ENCODE data around the gene LMOD3.
A peak's percentile ranks its signal among the peaks of the same experiment; 100 is the strongest.

LMOD3 gene

DNA sequence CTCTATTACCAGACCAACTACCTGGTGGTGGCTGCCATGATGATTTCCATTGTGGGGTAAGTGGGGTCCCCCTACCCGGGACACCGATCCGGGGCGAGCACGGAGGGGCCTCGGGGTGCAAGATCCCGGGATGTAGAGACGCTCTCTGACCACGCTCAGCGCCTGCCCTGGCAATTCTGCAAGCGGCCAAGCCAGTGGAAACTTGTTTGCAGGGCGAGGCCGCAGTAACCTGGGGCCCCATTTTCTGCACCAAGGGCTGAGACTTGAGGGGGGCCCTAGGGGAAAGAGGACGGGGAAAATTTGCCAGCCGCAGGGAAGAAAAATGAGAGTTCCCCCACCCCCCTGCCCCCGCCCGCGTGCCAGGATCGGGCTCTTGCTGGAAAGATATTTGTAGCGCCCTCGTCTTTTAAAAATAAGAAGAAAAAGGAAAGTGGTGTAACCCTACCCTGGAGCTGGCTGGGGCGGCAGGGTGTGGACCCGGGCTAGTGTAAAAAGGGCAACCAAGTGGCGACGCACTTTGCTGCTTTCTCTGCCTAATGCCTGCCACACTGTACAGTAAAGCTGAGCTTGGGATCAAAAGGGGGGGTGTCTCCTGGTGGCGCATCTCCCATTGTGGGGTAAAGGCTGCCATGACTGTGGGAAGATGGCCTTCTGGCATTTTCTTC, 37.1 kb downstream of the LMOD3 start:
- Histone ChIP-seq H2BK15ac (ENCODE audit: low read length) (no peak overlapping the region), H3K4ac (ENCODE audit: low read length) (no peak overlapping the region), H2BK120ac (ENCODE audit: low read depth, low read length) (no peak overlapping the region), H3K23ac (ENCODE audit: low read depth, low read length, poor library complexity) (no peak overlapping the region), H2AFZ (ENCODE audit: low read length) (peak overlapping the region; percentile 94), H4K91ac (ENCODE audit: low read depth, low read length, poor library complexity) (no peak overlapping the region), H3K18ac (ENCODE audit: low read length) (peak overlapping the region; percentile 71), H3K4me1 (ENCODE audit: control insufficient read depth in 2 of 2, insufficient read depth in 1 of 2, low read depth in 1 of 2, low read length in 2 of 2) (peaks cover 16 to 29% of the 10 kb centered on the region in 2 donors), H3K27me3 (ENCODE audit: control insufficient read depth in 3 of 3, insufficient read depth in 3 of 3, low read depth in 1 of 3, low read length in 3 of 3) (no peaks in the 10 kb centered on the region), H3K36me3 (replicated peaks in 1 of 2; ENCODE audit: control insufficient read depth in 2 of 2, insufficient read depth in 2 of 2, low read length in 2 of 2) (peaks cover 0 to 4% of the 10 kb centered on the region in 2 donors), H2BK5ac (ENCODE audit: low read length) (peak overlapping the region; percentile 21), H3K4me3 (ENCODE audit: low read length in 2 of 2) (peak overlapping the region; percentile 85 to 93), H3K14ac (ENCODE audit: low read length) (no peak overlapping the region), H2BK12ac (ENCODE audit: low read length) (no peak overlapping the region), H3K9ac (ENCODE audit: low read depth, low read length, poor library complexity) (peak overlapping the region; percentile 89), H2AK5ac (ENCODE audit: low read depth, low read length) (no peak overlapping the region), H3K9me3 (replicated peaks in 1 of 2; ENCODE audit: control insufficient read depth in 2 of 2, insufficient read depth in 1 of 2, low read depth in 1 of 2, low read length in 2 of 2) (no peaks in the 10 kb centered on the region), H4K8ac (ENCODE audit: low read depth, low read length) (no peak overlapping the region), H3K27ac (replicated peaks; ENCODE audit: low read length) (no peak overlapping the region), H3K4me2 (ENCODE audit: insufficient read depth, low read length, poor library complexity, severe bottlenecking) (peak overlapping the region; percentile 70), H3K79me1 (ENCODE audit: low read depth, low read length) (no peaks in the 10 kb centered on the region)
- DNase-seq (ENCODE audit: low spot score) = no peak
- WGBS, 2 donors (ENCODE audit: extremely low coverage in 2 of 2, insufficient read length in 2 of 2, insufficient replicate concordance in 1 of 2) = no CpG with 5 or more reads among the region's 26 CpGs

- Histone ChIP-seq H3K9ac (ENCODE audit: low read depth, low read length, poor library complexity) (peak within 1 kb of the TSS; percentile 89), H3K23ac (ENCODE audit: low read depth, low read length, poor library complexity) (no peak within 1 kb of the TSS), H3K79me1 (ENCODE audit: low read depth, low read length) (no peaks in the 10 kb centered on the region), H3K4me2 (ENCODE audit: insufficient read depth, low read length, poor library complexity, severe bottlenecking) (peak within 1 kb of the TSS; percentile 70), H3K27me3 (ENCODE audit: control insufficient read depth in 3 of 3, insufficient read depth in 3 of 3, low read depth in 1 of 3, low read length in 3 of 3) (no peaks in the 10 kb centered on the region), H3K4me1 (ENCODE audit: control insufficient read depth in 2 of 2, insufficient read depth in 1 of 2, low read depth in 1 of 2, low read length in 2 of 2) (peaks cover 16 to 29% of the 10 kb centered on the region in 2 donors), H4K8ac (ENCODE audit: low read depth, low read length) (no peak within 1 kb of the TSS), H2AK5ac (ENCODE audit: low read depth, low read length) (no peak within 1 kb of the TSS), H3K18ac (ENCODE audit: low read length) (peak within 1 kb of the TSS; percentile 71), H2BK12ac (ENCODE audit: low read length) (no peak within 1 kb of the TSS), H3K36me3 (replicated peaks in 1 of 2; ENCODE audit: control insufficient read depth in 2 of 2, insufficient read depth in 2 of 2, low read length in 2 of 2) (peaks cover 0 to 4% of the 10 kb centered on the region in 2 donors), H3K27ac (replicated peaks; ENCODE audit: low read length) (no peak within 1 kb of the TSS), H3K9me3 (replicated peaks in 1 of 2; ENCODE audit: control insufficient read depth in 2 of 2, insufficient read depth in 1 of 2, low read depth in 1 of 2, low read length in 2 of 2) (no peaks in the 10 kb centered on the region), H4K91ac (ENCODE audit: low read depth, low read length, poor library complexity) (no peak within 1 kb of the TSS), H2BK120ac (ENCODE audit: low read depth, low read length) (no peak within 1 kb of the TSS), H2BK15ac (ENCODE audit: low read length) (no peak within 1 kb of the TSS), H2BK5ac (ENCODE audit: low read length) (peak within 1 kb of the TSS; percentile 21), H3K4ac (ENCODE audit: low read length) (no peak within 1 kb of the TSS), H2AFZ (ENCODE audit: low read length) (peak within 1 kb of the TSS; percentile 94), H3K4me3 (ENCODE audit: low read length in 2 of 2) (peak within 1 kb of the TSS; percentile 85 to 93), H3K14ac (ENCODE audit: low read length) (no peak within 1 kb of the TSS)
- peak; percentile 81 for DNase-seq (ENCODE audit: low spot score)
- no CpG with 5 or more reads among the region's 32 CpGs for WGBS, 2 donors (ENCODE audit: extremely low coverage in 2 of 2, insufficient read length in 2 of 2, insufficient replicate concordance in 1 of 2)
These were observed 37.8 kb downstream of the LMOD3 start, which contains the start of gene ARL6IP5 for GRCh38 chr3:69084326-69085167. TSS of gene ARL6IP5 (plus strand) at chr3:69084937. CDS start at chr3:69085048, 111 bp downstream.

GRCh38 chr3:69082805-69083204, 39.6 kb downstream of the LMOD3 start:
- H3K27ac ChIP-seq (replicated peaks; ENCODE audit: low read length) = no peak overlapping the region
- H2BK5ac ChIP-seq (ENCODE audit: low read length) = no peak overlapping the region

DNA sequence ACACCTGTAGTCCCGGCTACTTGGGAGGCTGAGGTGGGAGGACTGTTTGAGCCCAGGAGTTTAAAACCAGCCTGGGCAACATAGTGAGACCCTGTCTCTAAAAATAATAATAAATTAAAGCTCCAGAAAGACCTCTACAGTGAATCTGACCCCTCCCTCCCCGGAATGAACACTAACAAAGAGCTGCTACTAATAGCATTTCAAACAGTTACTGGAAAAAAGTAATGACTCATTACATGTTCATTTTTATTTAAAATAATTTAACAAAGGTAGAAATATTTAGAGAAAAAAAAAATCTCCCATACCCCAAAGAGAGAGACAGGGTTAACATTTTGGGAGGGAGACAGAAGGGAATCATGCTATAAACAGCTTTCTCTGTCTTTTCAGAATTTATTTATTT, 40.0 kb downstream of the LMOD3 start:
- H3K79me1 ChIP-seq (ENCODE audit: low read depth, low read length) = peaks cover 4% of the 10 kb centered on the region

More at GRCh38 chr3:69082805-69083204, 39.6 kb downstream of the LMOD3 start:
- no peak for DNase-seq (ENCODE audit: low spot score)
- H3K27me3 ChIP-seq (ENCODE audit: control insufficient read depth in 3 of 3, insufficient read depth in 3 of 3, low read depth in 1 of 3, low read length in 3 of 3) = no peaks in the 10 kb centered on the region
- H3K4me3 ChIP-seq (ENCODE audit: low read length in 2 of 2) = no peak overlapping the region
- H3K4ac ChIP-seq (ENCODE audit: low read length) = no peak overlapping the region
- no peak overlapping the region for H2BK15ac ChIP-seq (ENCODE audit: low read length)
- no peaks in the 10 kb centered on the region for H3K9me3 ChIP-seq (replicated peaks in 1 of 2; ENCODE audit: control insufficient read depth in 2 of 2, insufficient read depth in 1 of 2, low read depth in 1 of 2, low read length in 2 of 2)
- peaks cover 4% of the 10 kb centered on the region for H3K79me1 ChIP-seq (ENCODE audit: low read depth, low read length)
- H2BK12ac ChIP-seq (ENCODE audit: low read length) = no peak overlapping the region
- H3K36me3 ChIP-seq (replicated peaks in 1 of 2; ENCODE audit: control insufficient read depth in 2 of 2, insufficient read depth in 2 of 2, low read length in 2 of 2) = peaks cover 0 to 10% of the 10 kb centered on the region in 2 donors
- no peak overlapping the region for H4K91ac ChIP-seq (ENCODE audit: low read depth, low read length, poor library complexity)
- no peak overlapping the region for H3K18ac ChIP-seq (ENCODE audit: low read length)
- H3K23ac ChIP-seq (ENCODE audit: low read depth, low read length, poor library complexity) = no peak overlapping the region
- no peak overlapping the region for H3K9ac ChIP-seq (ENCODE audit: low read depth, low read length, poor library complexity)
- H2AK5ac ChIP-seq (ENCODE audit: low read depth, low read length) = no peak overlapping the region
- peaks cover 14 to 29% of the 10 kb centered on the region in 2 donors for H3K4me1 ChIP-seq (ENCODE audit: control insufficient read depth in 2 of 2, insufficient read depth in 1 of 2, low read depth in 1 of 2, low read length in 2 of 2)
- H4K8ac ChIP-seq (ENCODE audit: low read depth, low read length) = no peak overlapping the region
- peak overlapping the region; percentile 56 for H2AFZ ChIP-seq (ENCODE audit: low read length)
- H3K4me2 ChIP-seq (ENCODE audit: insufficient read depth, low read length, poor library complexity, severe bottlenecking) = no peak overlapping the region
- H3K14ac ChIP-seq (ENCODE audit: low read length) = no peak overlapping the region
- H2BK120ac ChIP-seq (ENCODE audit: low read depth, low read length) = no peak overlapping the region

More for the DNA sequence above, 40.0 kb downstream of the LMOD3 start:
- Histone ChIP-seq H2AK5ac (ENCODE audit: low read depth, low read length) (no peak overlapping the region), H2BK120ac (ENCODE audit: low read depth, low read length) (no peak overlapping the region), H3K4me1 (ENCODE audit: control insufficient read depth in 2 of 2, insufficient read depth in 1 of 2, low read depth in 1 of 2, low read length in 2 of 2) (peaks cover 14 to 29% of the 10 kb centered on the region in 2 donors), H3K23ac (ENCODE audit: low read depth, low read length, poor library complexity) (no peak overlapping the region), H4K8ac (ENCODE audit: low read depth, low read length) (no peak overlapping the region), H3K4me2 (ENCODE audit: insufficient read depth, low read length, poor library complexity, severe bottlenecking) (no peak overlapping the region), H3K4ac (ENCODE audit: low read length) (no peak overlapping the region), H3K27ac (replicated peaks; ENCODE audit: low read length) (no peak overlapping the region), H3K4me3 (ENCODE audit: low read length in 2 of 2) (no peak overlapping the region), H3K36me3 (replicated peaks in 1 of 2; ENCODE audit: control insufficient read depth in 2 of 2, insufficient read depth in 2 of 2, low read length in 2 of 2) (peaks cover 0 to 13% of the 10 kb centered on the region in 2 donors), H2BK5ac (ENCODE audit: low read length) (no peak overlapping the region), H3K9me3 (replicated peaks in 1 of 2; ENCODE audit: control insufficient read depth in 2 of 2, insufficient read depth in 1 of 2, low read depth in 1 of 2, low read length in 2 of 2) (no peaks in the 10 kb centered on the region), H3K27me3 (ENCODE audit: control insufficient read depth in 3 of 3, insufficient read depth in 3 of 3, low read depth in 1 of 3, low read length in 3 of 3) (no peaks in the 10 kb centered on the region), H3K9ac (ENCODE audit: low read depth, low read length, poor library complexity) (no peak overlapping the region), H3K18ac (ENCODE audit: low read length) (no peak overlapping the region), H3K14ac (ENCODE audit: low read length) (no peak overlapping the region), H2BK12ac (ENCODE audit: low read length) (no peak overlapping the region), H2BK15ac (ENCODE audit: low read length) (no peak overlapping the region), H4K91ac (ENCODE audit: low read depth, low read length, poor library complexity) (no peak overlapping the region), H2AFZ (ENCODE audit: low read length) (no peak overlapping the region)
- no peak for DNase-seq (ENCODE audit: low spot score)
- WGBS, 2 donors (ENCODE audit: extremely low coverage in 2 of 2, insufficient read length in 2 of 2, insufficient replicate concordance in 1 of 2) = no CpG with 5 or more reads among the region's 2 CpGs
